Measurements from ENCODE around the gene TMC1. TPM values are rescaled to one million over a fixed set of nuclear protein-coding genes. Genes with fewer than 3 reads are reported as not detected.
A peak's percentile ranks its signal among the peaks of the same experiment; 100 is the strongest.
"Not testable (repeated sequence)": the region's sequence is repeated elsewhere in the genome, so short reads cannot be mapped to it uniquely, and the experiment has no call there.

TMC1 gene
- not detected in 2 replicates for total RNA-seq

DNA sequence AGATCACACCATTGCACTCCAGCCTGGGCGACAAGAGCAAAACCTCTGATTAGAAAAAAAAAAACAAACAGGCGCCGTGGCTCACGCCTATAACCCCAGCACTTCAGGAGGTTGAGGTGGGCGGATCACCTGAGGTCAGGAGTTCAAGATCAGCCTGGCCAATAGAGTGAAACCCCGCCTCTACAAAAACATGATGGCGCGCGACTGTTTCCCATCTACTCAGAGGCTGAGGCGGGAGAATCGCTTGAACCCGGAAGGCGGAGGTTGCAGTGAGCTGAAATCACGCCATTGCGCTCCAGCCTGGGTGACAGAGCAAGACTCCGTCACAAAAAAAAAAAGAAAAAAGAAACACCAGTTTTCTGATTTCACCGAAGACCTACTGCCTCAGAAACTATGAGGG, at the start of gene TMC1:
Gene TMC1, plus strand, starts transcription at position 193 of the 400 bp plus-strand sequence. CDS start 127,041 bp downstream, outside the sequence.
- H3K4me3 Mint-ChIP-seq (ENCODE audit: low read depth); H3K27ac Mint-ChIP-seq; DNase-seq (ENCODE audit: low spot score); H3K36me3 Mint-ChIP-seq (ENCODE audit: low read depth); H3K27me3 Mint-ChIP-seq (ENCODE audit: low read depth); H3K9me3 Mint-ChIP-seq: not testable (repeated sequence)
- peaks cover 19% of the 10 kb centered on the region for H3K4me1 Mint-ChIP-seq (ENCODE audit: low read depth)
- intact Hi-C loops (cut with micrococcal nuclease) = loop anchor here (10.0 kb wide), 1 partner anchor 633 kb away; the partner anchor contains the start of gene ANXA1

DNA sequence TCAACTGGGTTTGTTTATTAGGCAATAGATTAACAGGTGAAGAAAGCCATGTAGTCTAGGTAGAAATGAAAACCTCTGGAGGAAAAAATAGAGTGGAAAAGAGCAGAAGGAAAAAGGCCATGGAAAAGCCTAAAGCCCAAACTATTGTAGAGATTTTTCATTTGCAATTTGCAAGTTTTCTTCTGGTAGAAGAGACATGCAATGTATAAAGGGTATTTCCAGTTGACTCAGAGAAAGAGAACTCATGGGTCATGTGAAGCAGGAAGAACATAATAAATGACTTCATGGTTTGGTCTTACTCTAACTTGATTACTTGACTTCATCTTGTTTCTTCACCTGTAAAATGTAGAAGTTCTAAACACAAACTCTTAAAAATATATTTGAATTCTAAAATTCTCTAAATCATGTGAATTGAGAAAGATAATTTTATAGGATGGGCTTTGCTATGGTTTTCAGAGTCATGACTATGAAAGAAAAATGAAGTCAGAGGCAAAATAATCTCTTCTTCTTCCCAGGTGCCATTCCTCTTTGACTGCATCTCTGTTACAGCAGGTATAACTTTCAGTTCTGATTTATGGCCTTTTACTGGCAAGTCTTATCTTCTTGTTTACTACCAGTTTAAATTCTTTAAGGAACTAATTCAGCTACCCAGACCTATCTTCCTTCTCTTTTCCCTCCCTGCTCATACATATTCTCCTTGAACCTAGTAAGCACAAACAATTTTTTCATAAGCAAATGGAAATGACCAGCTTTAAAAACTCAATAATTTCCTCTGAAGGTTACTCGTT, 47.7 kb upstream of the TMC1 start:
- no peak for DNase-seq (ENCODE audit: low spot score)
- H3K9me3 Mint-ChIP-seq = no peaks in the 10 kb centered on the region
- peak overlapping the region; percentile 77 for H3K27ac Mint-ChIP-seq
- H3K4me1 Mint-ChIP-seq (ENCODE audit: low read depth) = peaks cover 33% of the 10 kb centered on the region
- intact Hi-C loops (cut with micrococcal nuclease) = loop anchor here (1.0 to 10.0 kb wide), 4 partner anchors 29 to 121 kb away; partner anchors contain the start of gene ZFAND5
- no peak overlapping the region for H3K4me3 Mint-ChIP-seq (ENCODE audit: low read depth)
- H3K36me3 Mint-ChIP-seq (ENCODE audit: low read depth) = no peaks in the 10 kb centered on the region
- H3K27me3 Mint-ChIP-seq (ENCODE audit: low read depth) = no peaks in the 10 kb centered on the region

DNA sequence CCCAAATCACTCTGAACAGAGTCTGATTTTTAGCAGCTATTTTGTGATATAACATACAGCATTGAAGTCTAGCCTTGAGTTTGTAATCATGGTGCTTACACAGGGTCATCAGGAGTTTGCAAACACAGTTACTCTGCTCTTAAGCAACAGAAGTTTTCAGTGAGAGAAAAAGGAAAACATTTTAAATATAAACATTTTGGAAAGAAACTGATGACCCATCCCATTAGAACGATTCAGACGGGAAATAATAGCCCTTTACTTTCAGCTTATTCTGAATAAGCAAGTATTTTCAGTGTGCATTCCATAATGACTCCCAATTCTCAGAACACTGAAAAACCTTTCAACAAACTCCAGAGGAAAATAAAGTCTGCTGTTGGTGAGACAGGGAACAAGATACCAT, 46.7 kb upstream of the TMC1 start:
- no peaks in the 10 kb centered on the region for H3K36me3 Mint-ChIP-seq (ENCODE audit: low read depth)
- intact Hi-C loops (cut with micrococcal nuclease) = loop anchor here (10.0 kb wide), 2 partner anchors 110 to 120 kb away; partner anchors contain the start of gene ZFAND5
- H3K27ac Mint-ChIP-seq = no peak overlapping the region
- peaks cover 41% of the 10 kb centered on the region for H3K4me1 Mint-ChIP-seq (ENCODE audit: low read depth)
- no peak for DNase-seq (ENCODE audit: low spot score)
- no peaks in the 10 kb centered on the region for H3K27me3 Mint-ChIP-seq (ENCODE audit: low read depth)
- no peak overlapping the region for H3K4me3 Mint-ChIP-seq (ENCODE audit: low read depth)
- no peaks in the 10 kb centered on the region for H3K9me3 Mint-ChIP-seq

DNA sequence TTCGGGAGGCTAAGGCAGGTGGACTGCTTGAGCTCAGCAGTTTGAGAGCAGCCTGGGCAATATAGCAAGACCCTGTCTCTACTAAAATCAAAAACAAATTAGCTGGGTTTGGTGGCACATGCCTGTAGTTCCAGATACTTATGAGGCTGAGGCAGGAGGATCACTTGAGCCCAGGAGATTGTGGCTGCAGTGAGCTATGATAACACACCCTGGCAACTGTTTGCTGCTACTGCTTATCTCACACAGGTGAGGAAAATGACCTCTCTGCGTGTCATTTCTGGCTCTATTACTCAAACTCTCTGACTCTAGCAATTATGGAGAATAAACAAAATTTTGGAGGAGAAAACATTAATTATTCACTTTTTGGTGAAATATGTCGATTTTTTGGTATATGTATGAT, 45.3 kb upstream of the TMC1 start:
- intact Hi-C loops (cut with micrococcal nuclease) = loop anchor here (10.0 kb wide), 2 partner anchors 111 to 119 kb away; partner anchors contain the start of gene ZFAND5
- H3K4me3 Mint-ChIP-seq (ENCODE audit: low read depth) = no peak overlapping the region
- no peaks in the 10 kb centered on the region for H3K36me3 Mint-ChIP-seq (ENCODE audit: low read depth)
- no peaks in the 10 kb centered on the region for H3K9me3 Mint-ChIP-seq
- no peaks in the 10 kb centered on the region for H3K27me3 Mint-ChIP-seq (ENCODE audit: low read depth)
- H3K27ac Mint-ChIP-seq = no peak overlapping the region
- peaks cover 41% of the 10 kb centered on the region for H3K4me1 Mint-ChIP-seq (ENCODE audit: low read depth)
- no peak for DNase-seq (ENCODE audit: low spot score)

DNA sequence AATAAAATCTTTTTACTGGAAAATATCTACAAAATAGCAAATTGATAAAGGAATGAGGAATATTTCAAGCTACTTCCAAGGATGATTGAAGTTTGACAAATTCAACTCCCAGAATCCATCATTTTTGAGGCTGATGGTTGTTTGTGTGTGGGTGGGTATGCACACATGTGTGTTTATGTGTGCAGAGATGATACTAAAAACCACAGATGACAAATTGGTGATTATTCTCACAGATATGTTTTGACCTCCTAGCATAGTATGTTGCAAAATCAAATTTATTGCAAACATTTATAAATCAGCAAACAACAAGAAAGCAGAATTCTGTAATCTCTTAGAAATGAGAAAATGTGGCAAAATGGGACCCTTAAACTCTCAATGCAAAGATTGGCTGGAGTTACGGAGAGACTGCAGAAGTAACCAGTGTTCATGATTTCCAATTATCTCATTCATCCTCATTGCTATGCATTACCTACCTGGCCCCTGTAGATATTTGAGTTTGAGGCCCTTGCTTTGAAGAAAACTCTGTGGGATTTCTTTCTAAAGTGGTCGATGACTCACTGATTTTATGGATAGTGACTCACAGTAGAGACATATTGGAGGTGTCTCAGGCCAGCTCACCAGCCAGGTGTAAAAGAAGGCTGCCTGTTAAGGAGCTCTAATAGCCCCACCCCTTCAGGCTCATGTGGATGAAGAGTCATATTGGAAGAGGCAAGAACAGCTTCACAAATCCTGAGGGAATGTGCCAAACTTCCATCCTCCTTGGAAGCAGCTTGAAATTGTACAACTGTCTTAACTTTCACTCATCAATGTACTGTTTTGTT, 44.6 kb upstream of the TMC1 start:
- peaks cover 41% of the 10 kb centered on the region for H3K4me1 Mint-ChIP-seq (ENCODE audit: low read depth)
- H3K27ac Mint-ChIP-seq = peak overlapping the region; percentile 55
- DNase-seq (ENCODE audit: low spot score) = peak; percentile 15
- no peaks in the 10 kb centered on the region for H3K27me3 Mint-ChIP-seq (ENCODE audit: low read depth)
- H3K4me3 Mint-ChIP-seq (ENCODE audit: low read depth) = no peak overlapping the region
- intact Hi-C loops (cut with micrococcal nuclease) = loop anchor here (1.0 to 10.0 kb wide), 3 partner anchors 32 to 118 kb away; partner anchors contain the start of gene ZFAND5
- no peaks in the 10 kb centered on the region for H3K36me3 Mint-ChIP-seq (ENCODE audit: low read depth)
- no peaks in the 10 kb centered on the region for H3K9me3 Mint-ChIP-seq

DNA sequence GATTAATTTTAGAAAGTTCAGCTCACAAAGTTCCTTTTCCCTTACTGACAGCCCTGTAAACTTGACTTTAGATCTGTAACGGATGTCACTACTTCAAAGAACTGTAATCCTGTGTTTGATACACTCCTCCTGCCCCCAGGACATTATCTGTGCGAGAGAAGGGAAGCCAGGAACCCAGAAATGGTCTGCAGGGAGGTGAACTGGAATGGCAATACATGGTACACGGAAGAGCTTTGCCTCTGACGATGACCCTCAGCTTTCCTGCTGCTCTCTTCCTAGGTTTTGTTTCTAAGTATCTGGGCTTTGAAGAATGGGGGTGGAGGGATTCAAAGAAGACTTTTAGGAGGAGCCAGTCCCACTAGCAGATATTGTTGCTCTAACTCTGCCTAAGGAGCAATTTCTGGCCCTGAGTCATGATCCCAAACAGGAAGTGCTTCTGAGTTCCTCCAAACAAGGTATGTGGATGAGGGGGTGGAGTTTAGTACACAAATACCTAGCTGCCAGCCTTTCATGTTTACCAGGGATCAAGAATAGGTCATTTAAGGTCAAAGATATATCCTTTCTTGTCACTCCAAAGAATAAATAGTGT, 43.4 kb upstream of the TMC1 start:
- H3K27me3 Mint-ChIP-seq (ENCODE audit: low read depth) = no peaks in the 10 kb centered on the region
- peaks cover 40% of the 10 kb centered on the region for H3K4me1 Mint-ChIP-seq (ENCODE audit: low read depth)
- H3K27ac Mint-ChIP-seq = peak overlapping the region; percentile 3
- no peaks in the 10 kb centered on the region for H3K9me3 Mint-ChIP-seq
- DNase-seq (ENCODE audit: low spot score) = no peak
- intact Hi-C loops (cut with micrococcal nuclease) = loop anchor here (1.0 to 10.0 kb wide), 3 partner anchors 31 to 117 kb away; partner anchors contain the start of gene ZFAND5
- no peak overlapping the region for H3K4me3 Mint-ChIP-seq (ENCODE audit: low read depth)
- H3K36me3 Mint-ChIP-seq (ENCODE audit: low read depth) = no peaks in the 10 kb centered on the region

DNA sequence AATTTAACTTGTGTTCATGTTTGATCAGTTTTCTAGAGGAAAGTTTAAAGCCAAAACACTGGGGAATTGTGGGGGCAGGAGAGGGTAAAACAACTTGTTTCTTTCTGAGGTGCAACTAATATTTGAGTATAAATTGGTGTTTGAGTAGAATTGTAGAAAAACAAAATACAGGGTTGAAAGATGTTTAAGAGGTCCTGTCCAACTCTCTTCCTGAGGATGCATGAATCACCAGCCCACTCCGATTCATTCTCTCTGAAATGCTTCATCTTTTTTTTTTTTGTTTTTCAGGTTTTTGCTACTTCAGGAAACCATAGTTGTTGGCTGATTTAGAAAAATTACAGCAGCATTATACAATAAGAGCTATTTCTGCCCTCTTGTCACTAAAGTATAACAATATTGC, 42.4 kb upstream of the TMC1 start:
- intact Hi-C loops (cut with micrococcal nuclease) = loop anchor here (10.0 kb wide), 2 partner anchors 114 to 116 kb away; partner anchors contain the start of gene ZFAND5
- Mint-ChIP-seq H3K36me3 (ENCODE audit: low read depth) (no peaks in the 10 kb centered on the region), H3K4me3 (ENCODE audit: low read depth) (no peak overlapping the region), H3K9me3 (no peaks in the 10 kb centered on the region), H3K4me1 (ENCODE audit: low read depth) (peaks cover 33% of the 10 kb centered on the region), H3K27ac (no peak overlapping the region), H3K27me3 (ENCODE audit: low read depth) (no peaks in the 10 kb centered on the region)
- DNase-seq (ENCODE audit: low spot score) = no peak

DNA sequence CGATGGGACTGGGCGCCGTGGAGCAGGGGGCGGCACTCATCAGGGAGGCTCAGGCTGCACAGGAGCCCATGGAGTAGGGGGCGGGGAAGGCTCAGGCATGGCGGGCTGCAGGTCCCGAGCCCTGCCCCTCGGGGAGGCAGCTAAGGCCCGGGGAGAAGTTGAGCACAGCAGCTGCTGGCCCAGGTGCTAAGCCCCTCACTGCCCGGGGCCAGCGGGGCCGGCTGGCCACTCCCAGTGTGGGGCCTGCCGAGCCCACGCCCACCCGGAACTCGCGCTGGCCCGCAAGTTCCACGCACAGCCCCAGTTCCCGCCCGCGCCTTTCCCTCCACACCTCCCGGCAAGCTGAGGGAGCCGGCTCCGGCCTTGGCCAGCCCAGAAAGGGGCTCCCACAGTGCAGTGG, 41.1 kb upstream of the TMC1 start:
- H3K9me3 Mint-ChIP-seq; H3K36me3 Mint-ChIP-seq (ENCODE audit: low read depth); intact Hi-C loops (cut with micrococcal nuclease); H3K4me3 Mint-ChIP-seq (ENCODE audit: low read depth); H3K27me3 Mint-ChIP-seq (ENCODE audit: low read depth); H3K27ac Mint-ChIP-seq; DNase-seq (ENCODE audit: low spot score): not testable (repeated sequence)
- H3K4me1 Mint-ChIP-seq (ENCODE audit: low read depth) = peaks cover 28% of the 10 kb centered on the region

DNA sequence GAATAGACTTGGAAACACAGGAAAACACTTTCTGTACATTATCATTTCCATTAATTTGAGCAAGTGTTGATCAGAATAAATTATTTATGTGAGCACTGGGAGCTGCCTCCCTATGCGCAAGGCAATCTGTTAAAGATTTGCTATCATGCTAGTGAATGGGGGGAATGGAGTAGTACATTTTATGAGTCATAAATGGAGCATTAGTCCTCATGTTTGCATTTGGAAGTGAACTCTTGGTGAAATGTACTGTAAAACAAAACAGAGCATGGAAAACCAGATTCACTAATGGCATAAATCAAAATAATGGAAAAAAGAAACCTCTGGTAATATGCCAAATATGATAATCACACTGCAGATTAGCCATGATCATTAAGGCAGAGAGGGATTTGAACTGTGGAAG, 40.5 kb upstream of the TMC1 start:
- intact Hi-C loops (cut with micrococcal nuclease) = no loop called here
- no peak overlapping the region for H3K4me3 Mint-ChIP-seq (ENCODE audit: low read depth)
- H3K27me3 Mint-ChIP-seq (ENCODE audit: low read depth) = no peaks in the 10 kb centered on the region
- H3K4me1 Mint-ChIP-seq (ENCODE audit: low read depth) = peaks cover 28% of the 10 kb centered on the region
- no peaks in the 10 kb centered on the region for H3K9me3 Mint-ChIP-seq
- H3K36me3 Mint-ChIP-seq (ENCODE audit: low read depth) = no peaks in the 10 kb centered on the region
- no peak for DNase-seq (ENCODE audit: low spot score)
- no peak overlapping the region for H3K27ac Mint-ChIP-seq

DNA sequence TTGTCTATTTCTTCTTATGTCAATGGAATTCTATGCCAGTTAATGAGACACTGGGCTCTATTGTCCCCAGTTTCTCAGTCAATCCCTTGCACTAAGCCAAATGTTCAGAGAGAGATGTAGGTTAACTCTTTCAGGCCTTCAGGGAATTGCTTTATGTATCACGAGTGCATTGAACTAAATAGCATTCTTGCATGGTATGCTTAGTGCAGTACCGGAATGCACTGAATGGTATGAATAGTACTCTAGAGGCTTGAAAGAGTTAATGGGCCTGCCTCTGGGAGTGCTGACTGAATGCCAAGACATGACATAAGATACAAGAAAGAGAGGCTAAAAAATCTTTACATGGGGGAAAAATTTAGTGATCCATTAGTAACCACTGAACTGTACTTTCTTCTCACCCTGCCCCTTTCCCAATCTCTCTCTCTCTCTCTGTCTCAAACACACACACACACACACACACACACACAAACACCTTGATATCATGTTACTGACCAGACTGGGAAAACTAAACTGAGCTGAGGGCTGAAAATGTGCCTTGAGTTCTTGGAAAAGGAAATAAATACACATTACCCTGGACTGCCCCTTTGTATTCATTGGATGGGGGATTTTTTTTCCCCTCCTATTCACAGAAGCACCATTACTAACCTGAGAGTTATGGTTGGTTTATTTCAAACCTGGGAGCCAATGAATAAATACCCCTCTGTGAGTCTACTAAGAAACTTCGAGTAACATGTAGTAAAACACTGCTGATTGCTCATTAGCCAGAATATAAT, 35.4 kb upstream of the TMC1 start:
- H3K27me3 Mint-ChIP-seq (ENCODE audit: low read depth) = no peaks in the 10 kb centered on the region
- no peak for DNase-seq (ENCODE audit: low spot score)
- intact Hi-C loops (cut with micrococcal nuclease) = no loop called here
- no peak overlapping the region for H3K27ac Mint-ChIP-seq
- no peaks in the 10 kb centered on the region for H3K36me3 Mint-ChIP-seq (ENCODE audit: low read depth)
- no peaks in the 10 kb centered on the region for H3K9me3 Mint-ChIP-seq
- H3K4me1 Mint-ChIP-seq (ENCODE audit: low read depth) = no peaks in the 10 kb centered on the region
- H3K4me3 Mint-ChIP-seq (ENCODE audit: low read depth) = no peak overlapping the region

DNA sequence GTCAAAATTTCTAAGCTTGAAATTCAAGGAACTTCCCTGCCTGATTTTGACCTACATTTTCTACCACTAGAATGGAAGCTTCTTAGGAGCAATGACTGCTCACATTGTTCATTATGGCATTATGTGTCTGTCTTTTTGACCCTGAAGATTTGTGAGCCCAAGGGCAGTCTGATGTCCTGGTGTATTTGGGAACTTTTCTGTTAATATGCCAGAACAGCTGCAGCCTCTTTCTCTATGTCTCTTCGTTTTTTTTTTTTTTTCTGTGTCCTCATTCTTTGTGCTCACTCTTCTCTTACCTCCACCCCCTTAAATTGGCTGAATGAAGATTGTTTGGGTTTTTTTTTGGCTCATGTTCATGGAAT, 34.8 kb upstream of the TMC1 start:
- DNase-seq (ENCODE audit: low spot score) = no peak
- Mint-ChIP-seq H3K27me3 (ENCODE audit: low read depth) (no peaks in the 10 kb centered on the region), H3K4me3 (ENCODE audit: low read depth) (no peak overlapping the region), H3K4me1 (ENCODE audit: low read depth) (peaks cover 2% of the 10 kb centered on the region), H3K9me3 (no peaks in the 10 kb centered on the region), H3K36me3 (ENCODE audit: low read depth) (no peaks in the 10 kb centered on the region), H3K27ac (no peak overlapping the region)
- intact Hi-C loops (cut with micrococcal nuclease) = no loop called here

DNA sequence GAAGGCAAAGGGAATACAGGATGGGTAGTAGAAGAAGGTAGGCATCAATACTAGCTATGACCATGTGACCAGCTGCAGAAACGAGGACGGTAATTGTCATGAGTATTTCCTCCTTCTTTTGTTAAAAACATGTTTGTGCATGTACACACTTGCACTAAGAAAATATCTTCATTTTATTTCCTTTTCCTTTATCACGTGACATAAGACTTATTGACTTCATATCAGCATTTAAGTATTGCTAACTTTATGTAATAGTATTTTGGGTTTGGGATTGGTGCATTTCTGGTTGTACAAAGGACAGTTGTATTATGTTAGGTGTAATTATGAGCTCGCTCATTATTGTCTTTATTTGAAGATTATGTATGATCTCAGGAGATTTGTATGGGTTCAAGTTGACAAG, 33.7 kb upstream of the TMC1 start:
- H3K36me3 Mint-ChIP-seq (ENCODE audit: low read depth); DNase-seq (ENCODE audit: low spot score); H3K4me1 Mint-ChIP-seq (ENCODE audit: low read depth); H3K27me3 Mint-ChIP-seq (ENCODE audit: low read depth); H3K27ac Mint-ChIP-seq; H3K4me3 Mint-ChIP-seq (ENCODE audit: low read depth); intact Hi-C loops (cut with micrococcal nuclease); H3K9me3 Mint-ChIP-seq: not testable (repeated sequence)

All from activated T-helper 2 cell treated with anti-CD3 and anti-CD28 coated beads, Interferon-gamma antibody, Interleukin-2, Interleukin-4, amounts not matched to agents 10 μg/mL and 5 μg/mL and 100 μg/mL, durations not matched to agents 14 hours and 24 hours and 36 hours (primary cell).